NCI-H1436 treated with DMSO at 0.1 percent for 48 hours (cell line): Measurements from ENCODE around the gene CAMK2B.

ENCODE experiments used
- DNase-seq: peaks from one replicate; lab custom pipeline; 2025; lab: John Stamatoyannopoulos, UW

Gene CAMK2B

DNA sequence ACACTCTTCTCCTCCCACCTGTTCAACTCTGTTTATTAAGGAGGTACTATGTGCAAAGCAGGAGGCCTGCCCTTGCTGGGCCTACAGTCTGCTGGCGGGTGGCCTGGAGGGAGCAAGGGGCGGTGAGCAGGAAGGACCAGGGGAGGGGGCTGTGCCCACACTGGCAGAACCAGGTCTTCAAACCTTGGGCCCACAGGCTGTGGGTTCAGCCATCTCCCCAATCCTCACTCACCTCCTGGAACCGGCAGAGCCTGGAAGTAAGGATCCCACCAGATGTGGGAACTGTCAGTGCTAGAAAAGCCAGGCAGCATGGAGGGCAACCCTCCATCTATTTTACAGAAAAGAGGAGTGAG, 50.8 kb downstream of the CAMK2B start:
- no peak for DNase-seq

DNA sequence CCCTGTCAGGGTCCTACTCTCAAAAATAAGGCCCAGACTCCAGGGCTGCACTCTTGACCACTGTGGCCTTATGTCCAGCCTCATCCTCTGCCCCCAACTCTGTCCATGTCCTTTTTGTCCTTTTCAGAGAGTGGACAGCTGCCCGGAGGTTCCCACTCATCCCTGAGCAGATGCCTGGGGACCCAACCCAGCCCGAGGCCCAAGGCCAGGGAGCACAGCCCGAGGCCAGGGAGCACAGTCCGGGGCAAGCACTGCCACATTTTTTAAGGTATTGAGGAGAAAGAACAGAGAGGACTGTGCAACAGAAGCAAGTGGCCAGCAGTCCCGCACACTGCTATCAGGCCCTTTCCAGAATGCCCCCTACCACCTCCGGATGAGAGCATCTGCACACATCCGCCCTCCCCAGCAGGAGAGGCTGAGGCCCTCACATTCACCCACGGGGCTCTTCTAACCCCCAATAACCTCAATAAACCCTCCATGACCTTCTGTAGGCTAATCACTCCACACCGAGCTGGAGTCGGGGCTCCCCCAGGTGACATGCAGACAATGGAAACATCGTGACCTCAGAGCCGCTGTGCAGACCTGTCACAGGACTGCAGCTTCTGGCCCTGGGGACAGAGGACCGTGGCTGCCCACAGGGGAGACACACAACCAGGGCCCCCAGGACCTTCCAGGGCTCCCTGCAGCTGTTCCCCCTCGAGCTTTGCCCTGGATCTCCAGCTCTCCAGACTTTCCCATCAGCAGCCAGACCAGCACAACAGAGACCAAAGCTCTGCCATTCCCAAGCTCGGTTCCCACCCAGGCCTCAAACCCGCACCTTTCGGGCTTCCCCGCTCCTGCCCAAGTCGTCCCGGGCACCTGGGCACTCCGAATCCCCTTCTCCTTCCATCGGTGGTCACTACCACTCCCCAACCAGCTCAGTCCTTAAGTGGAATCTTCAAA, 51.4 kb downstream of the CAMK2B start:
- DNase-seq: no peak

- no peak for DNase-seq
Observed at GRCh38 chr7:44272981-44273380, 52.4 kb downstream of the CAMK2B start.

DNA sequence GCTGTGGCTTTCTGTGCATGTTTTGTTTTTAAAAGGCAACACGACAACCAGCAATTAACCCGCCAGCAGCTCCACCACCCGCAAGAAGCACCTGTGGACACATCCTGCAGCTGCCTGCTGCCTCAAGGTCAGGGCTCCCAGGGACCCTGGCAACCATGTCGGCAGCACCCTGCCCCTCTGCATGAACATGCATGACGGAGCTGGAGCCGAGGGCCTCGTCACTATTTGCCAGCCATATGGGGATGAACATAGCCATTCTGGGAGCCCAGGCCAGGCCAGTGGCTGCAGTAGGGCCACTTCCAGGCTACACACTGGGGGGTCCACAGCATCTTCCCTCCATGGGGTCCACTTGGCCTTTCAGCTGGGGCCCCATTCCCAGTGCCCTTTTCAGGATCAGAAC, 52.9 kb downstream of the CAMK2B start:
- no peak for DNase-seq

- DNase-seq: no peak
Observed at GRCh38 chr7:44269943-44270493, 55.4 kb downstream of the CAMK2B start.

DNA sequence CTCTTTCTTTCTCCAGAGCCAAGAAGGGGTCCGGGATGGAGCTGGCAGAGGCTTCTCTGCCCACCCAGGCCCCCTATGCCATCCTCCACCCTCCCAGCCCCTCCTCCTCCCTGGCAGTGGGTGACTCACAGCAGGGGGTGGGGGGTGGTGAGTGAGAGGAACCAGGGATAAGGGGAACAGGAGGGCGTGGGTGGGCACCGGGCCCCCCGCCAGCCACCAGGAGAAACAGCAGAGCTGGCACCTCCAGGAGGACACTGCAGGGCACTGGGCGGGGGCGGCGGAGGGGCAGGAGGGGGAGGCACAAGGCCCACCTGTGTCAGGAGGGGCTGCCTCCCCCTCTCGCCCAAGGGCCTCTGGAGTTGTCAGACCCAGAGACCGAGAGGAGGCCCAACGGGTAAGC, 56.0 kb downstream of the CAMK2B start:
- no peak for DNase-seq

DNA sequence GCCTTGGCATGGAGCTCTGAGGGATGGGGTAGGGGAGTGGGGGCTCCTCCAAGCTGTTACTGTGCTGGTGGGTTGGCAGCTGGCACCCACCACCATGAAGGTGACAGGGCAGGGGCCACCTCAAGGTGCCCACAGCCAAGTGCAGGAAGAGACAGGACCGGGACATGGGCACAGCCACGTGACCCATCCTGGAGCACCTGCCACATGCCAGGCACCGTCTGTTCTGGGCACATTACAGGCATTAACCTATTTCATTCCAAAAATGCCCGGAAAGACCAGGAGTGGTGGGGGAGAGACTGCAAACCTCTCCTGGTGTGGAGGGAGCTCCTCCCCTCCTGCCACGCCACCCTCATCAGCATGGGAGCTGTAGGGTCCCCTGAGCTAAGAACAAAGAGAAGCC, 56.7 kb downstream of the CAMK2B start:
- DNase-seq: no peak

GRCh38 chr7:44267719-44268421, 57.5 kb downstream of the CAMK2B start:
- no peak for DNase-seq

GRCh38 chr7:44267178-44267577, 58.2 kb downstream of the CAMK2B start:
- no peak for DNase-seq

- DNase-seq: no peak
Observed at GRCh38 chr7:44266526-44266925, 58.9 kb downstream of the CAMK2B start.

GRCh38 chr7:44265728-44266127, 59.7 kb downstream of the CAMK2B start:
- no peak for DNase-seq

DNA sequence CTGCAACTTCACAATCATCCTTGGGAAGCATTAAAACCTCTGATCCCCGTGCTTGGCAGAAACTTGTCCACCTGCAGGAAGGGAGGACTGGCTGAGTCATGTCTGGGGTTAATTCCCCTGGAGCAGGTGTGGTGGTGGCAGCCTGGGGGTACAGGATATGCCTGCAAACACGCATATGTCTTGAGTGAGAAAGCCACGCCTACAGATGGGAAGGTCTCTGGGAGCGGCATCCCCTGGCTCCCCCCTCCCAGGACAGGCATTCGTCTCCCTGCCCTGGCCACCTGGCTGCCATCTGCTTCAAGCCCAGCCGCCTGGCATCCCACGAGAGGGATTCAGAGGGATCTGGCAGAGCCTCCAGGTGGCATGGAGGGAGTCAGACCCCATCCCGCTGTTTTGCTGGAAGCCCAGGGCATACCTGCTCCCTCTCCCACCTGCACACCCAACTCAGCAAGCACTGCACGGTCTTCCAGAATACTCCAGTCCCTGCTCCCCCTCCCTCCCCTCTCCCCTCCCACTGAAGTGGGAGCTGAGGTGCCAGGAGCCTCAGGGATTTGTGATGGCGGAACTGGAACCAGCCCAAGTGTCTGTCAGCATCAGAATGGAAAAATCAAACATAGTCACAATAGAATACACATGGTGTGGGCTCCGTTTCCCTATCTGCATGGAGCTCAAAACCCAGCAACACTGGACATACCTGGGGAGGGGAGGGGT, 61.0 kb downstream of the CAMK2B start:
- DNase-seq: peak; percentile 59

GRCh38 chr7:44263326-44264082, 61.9 kb downstream of the CAMK2B start:
- no peak for DNase-seq

DNA sequence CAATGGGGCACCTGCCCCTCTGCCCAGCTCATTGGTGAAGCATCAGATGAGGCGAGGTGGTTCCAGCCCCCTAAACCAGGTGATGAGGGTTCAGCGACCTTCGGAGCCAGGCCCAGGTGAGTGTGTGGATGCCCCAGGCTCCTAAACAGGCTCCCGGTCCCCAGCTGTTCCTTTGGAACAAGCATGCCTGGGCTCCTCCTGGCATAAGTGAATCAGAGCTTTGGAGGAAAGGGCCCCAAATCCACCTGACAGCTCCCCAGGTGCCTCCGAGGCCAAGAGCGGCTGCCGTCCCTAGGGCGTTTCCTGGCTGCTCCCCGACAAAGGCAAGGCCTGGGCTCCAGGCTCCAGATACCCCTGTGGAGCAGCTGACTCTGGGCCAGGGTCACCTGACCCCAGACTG, 63.4 kb downstream of the CAMK2B start:
- no peak for DNase-seq

GRCh38 chr7:44261240-44261639, 64.2 kb downstream of the CAMK2B start:
- DNase-seq: no peak

- DNase-seq: no peak
Observed at GRCh38 chr7:44259547-44260457, 65.6 kb downstream of the CAMK2B start.

DNA sequence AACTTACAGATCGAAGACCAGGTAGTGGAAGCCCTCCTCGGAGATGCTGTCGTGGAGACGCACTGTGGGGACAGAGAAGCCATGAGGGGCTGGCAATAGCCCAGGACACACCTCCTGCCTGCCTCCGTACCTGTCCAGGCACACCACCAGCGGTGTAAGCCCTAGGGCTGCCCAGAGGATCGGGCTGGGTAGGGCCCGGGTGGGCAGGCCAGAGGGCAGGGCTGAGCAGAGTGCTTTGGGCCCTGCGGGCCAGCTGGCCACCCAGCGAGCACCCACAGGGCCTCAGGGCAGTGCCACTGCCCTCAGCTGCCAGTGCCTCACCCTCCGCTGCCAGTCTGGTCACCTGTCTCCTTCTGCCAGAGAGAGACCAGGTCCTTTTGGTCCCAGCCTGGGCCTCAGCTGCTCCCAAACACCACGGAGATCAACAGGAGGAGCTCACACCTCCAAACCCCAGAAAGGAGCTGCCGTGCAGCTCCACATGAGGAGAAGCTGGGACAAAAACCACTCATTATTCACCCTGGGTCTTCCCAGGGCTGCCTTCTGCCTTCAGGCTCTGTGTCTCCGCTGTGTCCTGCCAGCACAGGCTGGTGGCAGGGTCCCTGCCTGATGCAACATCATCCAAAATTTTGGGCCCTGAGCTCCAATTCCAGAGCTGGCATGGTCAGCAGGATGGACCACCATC, 66.4 kb downstream of the CAMK2B start:
- DNase-seq: no peak

DNA sequence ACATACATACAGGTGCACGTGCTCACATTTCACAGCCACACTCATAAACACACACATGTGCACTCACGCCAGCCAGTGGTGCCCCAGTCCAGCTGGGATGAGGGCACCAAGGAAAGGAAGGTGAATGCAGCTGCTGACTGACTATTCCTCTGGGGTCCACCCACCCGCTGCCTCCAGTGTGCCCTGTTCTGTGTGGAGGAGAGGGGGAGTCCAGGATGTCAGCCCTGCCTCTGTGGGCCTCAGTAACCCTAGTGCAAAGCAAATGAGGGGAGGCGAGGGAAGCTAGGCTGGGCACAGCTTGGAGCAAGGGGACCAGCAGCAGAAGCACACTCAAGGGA, 67.0 kb downstream of the CAMK2B start:
- no peak for DNase-seq

DNA sequence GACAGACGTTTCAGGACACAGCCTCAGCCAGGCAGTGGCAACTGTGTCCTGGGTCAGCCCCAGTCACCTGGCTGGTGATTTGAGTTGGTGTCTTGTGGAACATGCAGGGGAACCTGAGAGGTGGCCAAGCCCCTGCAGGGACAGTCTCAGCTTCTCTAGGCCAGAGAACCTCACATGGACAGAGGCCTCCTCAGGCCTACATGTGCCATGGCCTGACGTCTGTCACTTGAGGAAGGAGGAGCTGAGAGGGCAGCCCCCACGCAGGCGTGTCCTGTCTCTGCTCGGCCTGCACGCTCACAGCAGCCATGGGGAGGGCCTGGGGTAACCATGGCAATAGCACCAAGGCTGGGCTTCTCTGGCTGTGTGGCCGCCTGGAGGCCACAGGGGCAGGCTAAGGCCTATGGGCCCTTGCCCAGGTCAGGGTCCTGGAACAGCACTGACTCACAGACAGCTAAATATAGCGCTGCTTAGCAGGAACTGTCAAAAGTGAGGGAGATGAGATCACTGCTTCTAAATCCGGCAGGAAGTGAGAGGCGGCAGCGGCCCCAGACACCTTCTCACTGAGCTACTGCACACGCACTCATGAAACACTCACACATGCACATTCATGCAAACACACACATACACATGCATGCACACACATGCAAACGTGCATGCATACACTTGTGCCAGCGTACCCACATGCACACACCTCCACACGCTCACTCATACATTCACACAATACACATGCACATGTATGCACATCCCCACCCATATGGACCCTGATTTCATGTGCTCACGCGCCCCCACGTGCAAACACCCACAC, 67.6 kb downstream of the CAMK2B start:
- no peak for DNase-seq
